Tibial artery (tissue), 4 donors: Measurements from ENCODE around the gene S100A6.

Experiments
- DNase-seq, 2 donors: peaks; one replicate each; pipeline ENCODE4 v3.0.0-alpha.2; 2019
- H3K27ac ChIP-seq, 2 donors: fragments of 200-600 bp; sonication (generic) in 1 of 2; 1 replicate in 1 of 2; 2 replicates in 1 of 2; pipeline ENCODE4 v1.5.1; 2018 to 2019; ENCODE audit warnings: mild to moderate bottlenecking in 1 of 2
- H3K27me3 ChIP-seq, 2 donors: fragments of 200-600 bp; sonication (generic) in 1 of 2; one replicate each; pipeline versions ENCODE4 v1.5.1 to v1.6.0; 2016 to 2019
- H3K36me3 ChIP-seq, 3 donors: fragments of 200-600 bp; sonication (generic) in 2 of 3; one replicate each; pipeline ENCODE4 v1.5.1; 2016 to 2019; ENCODE audit warnings: mild to moderate bottlenecking in 2 of 3
- H3K4me1 ChIP-seq, 4 donors: fragments of 200-600 bp; sonication (generic) in 2 of 4; 1 replicate in 3 of 4; 2 replicates in 1 of 4; pipeline ENCODE4 v1.5.1; 2016 to 2019
- H3K4me3 ChIP-seq, 2 donors: fragments of 200-600 bp; sonication (generic) in 1 of 2; 1 replicate in 1 of 2; 2 replicates in 1 of 2; pipeline ENCODE4 v1.5.1; 2018 to 2019; ENCODE audit warnings: mild to moderate bottlenecking in 2 of 2
- H3K9me3 ChIP-seq, 3 donors: fragments of 200-600 bp; sonication (generic) in 1 of 3; one replicate each; pipeline ENCODE4 v1.5.1; 2016 to 2019
- intact Hi-C: fragments of 100-400 bp; cut with DNase I; formaldehyde crosslinking; loops from one replicate; pipeline ENCODE4 v1.15.0; 2023; ENCODE audit warnings: low total_unique reads
- TF ChIP-seq, protein P1 (sequence below), 2 experiments: fragments of 200-600 bp in 1 of 2; fragments of 450-650 bp in 1 of 2; IDR thresholded peaks; one replicate each; pipeline ENCODE4 v1.5.1; 2017 to 2019; ENCODE audit warnings: antibody characterized with exemption in 2 of 2, mild to moderate bottlenecking in 1 of 2, moderate library complexity in 1 of 2

The S100A6 gene

DNA sequence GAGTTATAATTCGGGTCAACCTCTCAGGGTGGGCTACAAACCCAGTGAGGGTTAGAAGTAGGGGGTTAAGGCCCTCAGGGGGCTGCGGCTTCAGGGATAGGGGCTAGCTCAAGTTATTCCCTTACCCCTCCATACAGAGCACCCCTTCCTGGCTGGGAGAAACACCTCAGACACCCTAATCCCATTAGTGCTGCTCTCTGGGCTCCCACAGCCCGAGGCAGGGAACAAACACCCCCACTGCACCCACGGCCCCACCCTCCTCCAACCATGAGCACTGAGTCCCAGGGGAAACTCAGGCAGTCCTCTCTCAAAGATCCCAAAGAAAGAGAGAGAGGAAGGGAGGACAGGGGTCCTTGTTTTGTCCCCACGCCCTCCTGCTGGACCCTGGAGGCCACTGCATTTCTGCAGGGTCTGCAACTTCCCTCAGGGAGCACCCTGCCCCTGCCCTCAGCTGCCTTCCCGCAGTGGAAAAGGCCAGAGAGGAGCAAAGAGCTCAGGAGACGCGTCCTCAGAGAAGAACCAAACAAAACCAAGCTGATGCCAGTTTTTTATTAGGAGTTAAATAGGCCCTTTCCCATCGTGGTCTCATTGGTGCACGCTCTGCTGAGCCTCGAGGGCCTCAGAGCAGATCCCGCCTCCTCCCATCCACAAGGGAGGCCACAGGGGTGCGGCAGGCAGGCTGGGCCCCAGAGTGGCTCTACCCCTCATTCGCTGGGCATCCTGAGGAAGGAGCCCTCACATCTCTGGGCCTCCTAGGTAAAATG lies 11.2 kb upstream of the S100A6 start:
- TF ChIP-seq, protein P1, sequence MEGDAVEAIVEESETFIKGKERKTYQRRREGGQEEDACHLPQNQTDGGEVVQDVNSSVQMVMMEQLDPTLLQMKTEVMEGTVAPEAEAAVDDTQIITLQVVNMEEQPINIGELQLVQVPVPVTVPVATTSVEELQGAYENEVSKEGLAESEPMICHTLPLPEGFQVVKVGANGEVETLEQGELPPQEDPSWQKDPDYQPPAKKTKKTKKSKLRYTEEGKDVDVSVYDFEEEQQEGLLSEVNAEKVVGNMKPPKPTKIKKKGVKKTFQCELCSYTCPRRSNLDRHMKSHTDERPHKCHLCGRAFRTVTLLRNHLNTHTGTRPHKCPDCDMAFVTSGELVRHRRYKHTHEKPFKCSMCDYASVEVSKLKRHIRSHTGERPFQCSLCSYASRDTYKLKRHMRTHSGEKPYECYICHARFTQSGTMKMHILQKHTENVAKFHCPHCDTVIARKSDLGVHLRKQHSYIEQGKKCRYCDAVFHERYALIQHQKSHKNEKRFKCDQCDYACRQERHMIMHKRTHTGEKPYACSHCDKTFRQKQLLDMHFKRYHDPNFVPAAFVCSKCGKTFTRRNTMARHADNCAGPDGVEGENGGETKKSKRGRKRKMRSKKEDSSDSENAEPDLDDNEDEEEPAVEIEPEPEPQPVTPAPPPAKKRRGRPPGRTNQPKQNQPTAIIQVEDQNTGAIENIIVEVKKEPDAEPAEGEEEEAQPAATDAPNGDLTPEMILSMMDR (IDR thresholded peaks at IDR 0.05) = no peak
- Histone ChIP-seq H3K4me1 (peaks cover 6 to 89% (median 85%) of the 10 kb centered on the region in 4 donors), H3K9me3 (no peaks in the 10 kb centered on the region), H3K27me3 (no peaks in the 10 kb centered on the region), H3K4me3 (no peak overlapping the region), H3K36me3 (no peaks in the 10 kb centered on the region), H3K27ac (peak overlapping the region; percentile 78 to 79)
- peak; percentile 16 to 76 for DNase-seq
- intact Hi-C loops = no loop called here

- TF ChIP-seq, protein P1 (IDR thresholded peaks at IDR 0.05) = no peak
- intact Hi-C loops = no loop called here
- DNase-seq = peak; percentile 19 to 55
- Histone ChIP-seq H3K4me1 (peaks cover 6 to 93% (median 87%) of the 10 kb centered on the region in 4 donors), H3K9me3 (no peaks in the 10 kb centered on the region), H3K36me3 (no peaks in the 10 kb centered on the region), H3K4me3 (peak overlapping the region; percentile 52 to 53), H3K27me3 (no peaks in the 10 kb centered on the region), H3K27ac (peak overlapping the region; percentile 78 to 79)
Observed at GRCh38 chr1:153546371-153546770, 10.6 kb upstream of the S100A6 start.

DNA sequence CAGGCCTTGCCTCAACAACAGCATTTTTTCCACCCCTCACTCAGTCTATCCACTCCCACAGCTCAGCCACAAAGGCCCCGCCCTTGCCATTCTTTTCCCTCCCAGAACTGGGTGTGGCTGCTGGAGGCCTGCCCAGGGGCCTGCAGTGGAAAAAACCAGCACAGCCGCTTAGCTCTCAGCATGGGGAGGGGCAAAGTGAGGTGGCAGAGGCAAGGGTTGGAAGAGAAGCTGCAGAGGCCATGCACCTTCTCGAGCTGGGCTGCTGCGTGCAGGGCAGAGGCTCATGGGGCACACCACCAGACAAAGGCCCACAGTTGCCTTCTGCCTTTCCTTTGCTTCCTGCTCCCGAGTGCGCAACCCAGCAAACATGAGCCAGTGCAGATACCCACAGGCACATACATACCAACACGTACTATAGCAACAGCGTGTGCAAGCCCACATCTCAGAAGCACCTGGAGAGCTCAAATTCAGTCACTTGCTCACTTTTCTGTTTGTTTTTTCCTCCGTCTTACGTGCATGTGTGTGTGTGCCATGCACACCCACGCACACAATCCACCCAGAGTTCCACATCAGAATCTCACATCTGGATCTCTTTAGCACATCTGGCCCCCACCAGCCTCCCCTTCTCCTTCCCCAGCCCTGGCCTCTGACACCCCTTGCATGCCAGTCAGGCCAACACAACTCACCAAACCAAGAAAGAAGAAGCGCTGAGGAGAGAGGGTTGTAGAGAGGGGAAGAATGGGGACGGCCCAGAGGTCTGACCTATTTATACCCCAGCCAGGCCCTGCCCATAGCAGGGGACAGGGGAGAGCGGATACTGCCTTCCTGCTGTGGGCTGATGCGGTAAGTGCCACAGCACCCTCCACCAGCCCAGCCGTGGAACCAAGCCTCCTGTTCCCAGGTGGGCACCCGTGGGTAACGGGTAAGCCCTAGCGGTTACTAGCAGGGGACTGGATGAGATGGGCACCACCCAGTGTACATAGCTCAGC lies 9.6 kb upstream of the S100A6 start, which contains the start of gene S100A4:
Gene S100A4, minus strand, starts transcription at position 740 of the 989 bp plus-strand sequence. CDS start 1,012 bp downstream, outside the sequence.
- H3K27me3 ChIP-seq = no peaks in the 10 kb centered on the region
- H3K9me3 ChIP-seq = no peaks in the 10 kb centered on the region
- peak within 1 kb of the TSS; percentile 78 to 79 for H3K27ac ChIP-seq
- H3K36me3 ChIP-seq = no peaks in the 10 kb centered on the region
- intact Hi-C loops = no loop called here
- DNase-seq = peak; percentile 95 to 98
- TF ChIP-seq, protein P1 (IDR thresholded peaks at IDR 0.05) = no peak
- peaks cover 6 to 91% (median 87%) of the 10 kb centered on the region in 4 donors for H3K4me1 ChIP-seq
- H3K4me3 ChIP-seq = peak within 1 kb of the TSS; percentile 52 to 53

DNA sequence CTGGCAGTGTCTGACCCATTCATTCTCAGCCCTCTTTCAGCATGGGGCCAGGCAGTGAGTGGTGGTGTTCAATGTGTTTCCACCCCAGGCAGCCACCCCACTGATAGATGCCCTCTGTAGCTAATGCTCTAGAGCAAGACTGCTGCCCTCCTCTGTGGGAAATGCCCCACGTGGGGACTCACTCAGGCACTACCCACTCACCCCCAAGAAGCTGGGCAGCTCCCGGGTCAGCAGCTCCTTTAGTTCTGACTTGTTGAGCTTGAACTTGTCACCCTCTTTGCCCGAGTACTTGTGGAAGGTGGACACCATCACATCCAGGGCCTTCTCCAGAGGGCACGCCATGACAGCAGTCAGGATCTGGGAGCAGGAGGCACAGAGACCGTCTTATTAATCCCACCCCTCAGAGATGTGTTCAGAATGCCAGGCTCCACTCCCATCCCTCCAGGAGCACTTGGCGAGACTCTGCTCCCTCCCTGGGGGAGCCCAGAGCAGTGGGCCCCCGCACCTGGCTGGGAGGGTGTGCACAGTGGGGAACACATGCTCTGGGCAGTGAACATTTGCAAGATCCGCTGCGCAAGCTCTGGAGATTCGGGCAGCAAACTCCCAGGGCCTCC lies 8.8 kb upstream of the S100A6 start:
- H3K27ac ChIP-seq = peak overlapping the region; percentile 78 to 79

More for the DNA sequence above, 8.8 kb upstream of the S100A6 start:
- Histone ChIP-seq H3K36me3 (no peaks in the 10 kb centered on the region), H3K27me3 (no peaks in the 10 kb centered on the region), H3K4me3 (peak overlapping the region; percentile 52 to 53), H3K4me1 (peaks cover 2 to 83% (median 79%) of the 10 kb centered on the region in 4 donors), H3K9me3 (no peaks in the 10 kb centered on the region)
- intact Hi-C loops = no loop called here
- DNase-seq = peak in 1 of 2 donors; percentile 25
- TF ChIP-seq, protein P1 (IDR thresholded peaks at IDR 0.05) = no peak
